GM12878 (cell line): Measurements from ENCODE around the gene TNKS1BP1.
"Not testable (repeated sequence)": the region's sequence is repeated elsewhere in the genome, so short reads cannot be mapped to it uniquely, and the experiment has no call there.

Source experiments
- EP300 ChIP-seq, 2 experiments: fragments of 150-350 bp in 1 of 2; IDR thresholded peaks; 2 replicates each; pipeline ENCODE4 v1.6.1; 2011 to 2012; ENCODE audit warnings: low read depth in 2 of 2, low read length in 2 of 2, borderline replicate concordance in 1 of 2, improper control_type of control experiment in 1 of 2, inconsistent platforms in 1 of 2; ENCODE audit not compliant: control insufficient read depth in 1 of 2
- ETV6 ChIP-seq, 2 experiments: fragments of 450-650 bp in 1 of 2; IDR thresholded peaks in 1 of 2; conservative IDR thresholded peaks in 1 of 2; 2 replicates each; pipeline ENCODE4 v1.6.1; 2014; ENCODE audit warnings: antibody characterized with exemption in 1 of 2, borderline replicate concordance in 1 of 2, low read depth in 1 of 2, mild to moderate bottlenecking in 1 of 2, moderate library complexity in 1 of 2
- POLR2AphosphoS5 ChIP-seq: IDR thresholded peaks from 2 replicates; pipeline ENCODE4 v1.6.1; 2011; ENCODE audit warnings: mild to moderate bottlenecking, low read length, inconsistent platforms
- RAD21 ChIP-seq: IDR thresholded peaks from 2 replicates; pipeline ENCODE4 v1.6.1; 2011; ENCODE audit warnings: mild to moderate bottlenecking, low read depth, low read length, moderate library complexity; ENCODE audit not compliant: insufficient read depth
- RB1 ChIP-seq: fragments of 450-650 bp; formaldehyde crosslinking; IDR thresholded peaks from 2 replicates; pipeline ENCODE4 v1.6.1; 2017; ENCODE audit warnings: mild to moderate bottlenecking, borderline replicate concordance
- RCOR1 ChIP-seq: conservative IDR thresholded peaks from 2 replicates; pipeline ENCODE4 v1.6.1; 2012; ENCODE audit warnings: low read depth, low read length, improper control_type of control experiment
- STAT1 ChIP-seq: fragments of 450-650 bp; conservative IDR thresholded peaks from 2 replicates; pipeline ENCODE4 v1.6.1; 2014; ENCODE audit warnings: antibody characterized with exemption, mild to moderate bottlenecking
- YY1 ChIP-seq: IDR thresholded peaks from 2 replicates; pipeline ENCODE4 v1.6.1; 2011; ENCODE audit warnings: low read depth, mild to moderate bottlenecking, low read length
- ZNF24 ChIP-seq: fragments of 450-650 bp; IDR thresholded peaks from 2 replicates; pipeline ENCODE4 v1.6.1; 2017; ENCODE audit warnings: antibody characterized with exemption, mild to moderate bottlenecking
- ZNF274 ChIP-seq: IDR thresholded peaks from one replicate; pipeline ENCODE4 v1.8.0; 2011; ENCODE audit not compliant: insufficient read length, insufficient read depth
- TF ChIP-seq, protein P1 (sequence below): IDR thresholded peaks from 2 replicates; pipeline ENCODE4 v1.6.1; 2012; ENCODE audit warnings: low read length, inconsistent platforms
- TF ChIP-seq, protein P2 (sequence below), 3 experiments: IDR thresholded peaks in 2 of 3; conservative IDR thresholded peaks in 1 of 3; 2 replicates each; pipeline ENCODE4 v1.5.1; 2011; ENCODE audit warnings: low read depth in 3 of 3, low read length in 3 of 3, mild to moderate bottlenecking in 3 of 3, control low read depth in 2 of 3, moderate library complexity in 2 of 3, inconsistent platforms in 1 of 3, mixed read lengths in 1 of 3; ENCODE audit not compliant: control insufficient read depth in 2 of 3, insufficient read depth in 1 of 3; ENCODE audit errors: extremely low read depth in 1 of 3

DNA sequence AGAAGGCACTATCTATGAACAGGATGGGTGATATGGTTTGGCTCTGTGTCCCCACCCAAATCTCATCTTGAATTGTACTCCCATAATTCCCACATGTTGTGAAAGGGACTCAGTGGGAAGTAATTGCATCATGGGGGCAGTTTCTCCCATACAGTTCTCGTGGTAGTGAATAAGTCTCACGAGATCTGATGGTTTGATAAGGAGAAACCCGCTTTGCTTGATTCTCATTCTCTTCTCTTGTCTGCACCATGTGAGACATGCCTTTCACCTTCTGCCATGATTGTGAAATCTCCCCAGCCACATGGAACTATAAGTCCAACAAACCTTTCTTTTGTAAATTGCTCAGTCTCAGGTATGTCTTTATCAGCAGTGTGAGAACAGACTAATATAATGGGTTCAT, 28.5 kb downstream of the TNKS1BP1 start:
- TF ChIP-seq, protein P1, sequence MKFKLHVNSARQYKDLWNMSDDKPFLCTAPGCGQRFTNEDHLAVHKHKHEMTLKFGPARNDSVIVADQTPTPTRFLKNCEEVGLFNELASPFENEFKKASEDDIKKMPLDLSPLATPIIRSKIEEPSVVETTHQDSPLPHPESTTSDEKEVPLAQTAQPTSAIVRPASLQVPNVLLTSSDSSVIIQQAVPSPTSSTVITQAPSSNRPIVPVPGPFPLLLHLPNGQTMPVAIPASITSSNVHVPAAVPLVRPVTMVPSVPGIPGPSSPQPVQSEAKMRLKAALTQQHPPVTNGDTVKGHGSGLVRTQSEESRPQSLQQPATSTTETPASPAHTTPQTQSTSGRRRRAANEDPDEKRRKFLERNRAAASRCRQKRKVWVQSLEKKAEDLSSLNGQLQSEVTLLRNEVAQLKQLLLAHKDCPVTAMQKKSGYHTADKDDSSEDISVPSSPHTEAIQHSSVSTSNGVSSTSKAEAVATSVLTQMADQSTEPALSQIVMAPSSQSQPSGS = not testable (repeated sequence)
- not testable (repeated sequence) for TF ChIP-seq RB1; ETV6 (conservative IDR thresholded peaks at IDR 0.05 in 1 of 2, IDR thresholded peaks at IDR 0.05 in 1 of 2; ENCODE audit: borderline replicate concordance in 1 of 2, low read depth in 1 of 2); POLR2AphosphoS5; ZNF24; RCOR1; ZNF274; EP300 (IDR thresholded peaks at IDR 0.05; ENCODE audit: borderline replicate concordance in 1 of 2, control insufficient read depth in 1 of 2, low read depth in 2 of 2, low read length in 2 of 2); STAT1; YY1; RAD21
- TF ChIP-seq, protein P2, sequence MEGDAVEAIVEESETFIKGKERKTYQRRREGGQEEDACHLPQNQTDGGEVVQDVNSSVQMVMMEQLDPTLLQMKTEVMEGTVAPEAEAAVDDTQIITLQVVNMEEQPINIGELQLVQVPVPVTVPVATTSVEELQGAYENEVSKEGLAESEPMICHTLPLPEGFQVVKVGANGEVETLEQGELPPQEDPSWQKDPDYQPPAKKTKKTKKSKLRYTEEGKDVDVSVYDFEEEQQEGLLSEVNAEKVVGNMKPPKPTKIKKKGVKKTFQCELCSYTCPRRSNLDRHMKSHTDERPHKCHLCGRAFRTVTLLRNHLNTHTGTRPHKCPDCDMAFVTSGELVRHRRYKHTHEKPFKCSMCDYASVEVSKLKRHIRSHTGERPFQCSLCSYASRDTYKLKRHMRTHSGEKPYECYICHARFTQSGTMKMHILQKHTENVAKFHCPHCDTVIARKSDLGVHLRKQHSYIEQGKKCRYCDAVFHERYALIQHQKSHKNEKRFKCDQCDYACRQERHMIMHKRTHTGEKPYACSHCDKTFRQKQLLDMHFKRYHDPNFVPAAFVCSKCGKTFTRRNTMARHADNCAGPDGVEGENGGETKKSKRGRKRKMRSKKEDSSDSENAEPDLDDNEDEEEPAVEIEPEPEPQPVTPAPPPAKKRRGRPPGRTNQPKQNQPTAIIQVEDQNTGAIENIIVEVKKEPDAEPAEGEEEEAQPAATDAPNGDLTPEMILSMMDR (IDR thresholded peaks at IDR 0.05 in 2 of 3, conservative IDR thresholded peaks at IDR 0.05 in 1 of 3; ENCODE audit: control insufficient read depth in 2 of 3, extremely low read depth in 1 of 3, insufficient read depth in 1 of 3, low read depth in 3 of 3, low read length in 3 of 3) = not testable (repeated sequence)
